Small intestine (tissue), 7 donors: ENCODE data around the gene CCDC33. TPM values are rescaled to one million over a fixed set of nuclear protein-coding genes. Genes with fewer than 3 reads are reported as not detected.

Experiments
- DNase-seq, 2 donors: peaks; one replicate each; pipeline versions ENCODE4 v3.0.0 to v3.0.0-alpha.2; 2013
- FAIRE-seq: peaks from 2 replicates; lab custom pipeline; 2012; peaks lifted over from hg19 to GRCh38; lab: Jason Lieb, UNC
- H3K27ac ChIP-seq, 3 donors: one replicate each; pipeline ENCODE4 v1.5.1; 2013; ENCODE audit warnings: low read length in 2 of 3, mild to moderate bottlenecking in 2 of 3, control low read depth in 1 of 3, inconsistent platforms in 1 of 3, low read depth in 1 of 3, moderate library complexity in 1 of 3
- H3K27me3 ChIP-seq, 3 donors: one replicate each; pipeline ENCODE4 v1.6.1; 2013; ENCODE audit warnings: low read length in 3 of 3, inconsistent platforms in 1 of 3; ENCODE audit not compliant: control insufficient read depth in 3 of 3, insufficient read depth in 3 of 3
- H3K36me3 ChIP-seq, 3 donors: one replicate each; pipeline ENCODE4 v1.6.1; 2013; ENCODE audit warnings: low read length in 3 of 3, inconsistent platforms in 1 of 3, low read depth in 1 of 3, mild to moderate bottlenecking in 1 of 3, moderate library complexity in 1 of 3; ENCODE audit not compliant: control insufficient read depth in 3 of 3, insufficient read depth in 2 of 3
- H3K4me1 ChIP-seq, 3 donors: one replicate each; pipeline ENCODE4 v1.6.1; 2013; ENCODE audit warnings: low read length in 2 of 3, inconsistent platforms in 1 of 3, low read depth in 1 of 3, mild to moderate bottlenecking in 1 of 3, moderate library complexity in 1 of 3; ENCODE audit not compliant: control insufficient read depth in 3 of 3, insufficient read depth in 2 of 3
- H3K4me3 ChIP-seq, 3 donors: one replicate each; pipeline ENCODE4 v1.5.1; 2013; ENCODE audit warnings: low read length in 3 of 3, control low read depth in 1 of 3, inconsistent platforms in 1 of 3, low read depth in 1 of 3, mild to moderate bottlenecking in 1 of 3, moderate library complexity in 1 of 3
- H3K9me3 ChIP-seq, 2 donors: one replicate each; pipeline ENCODE4 v1.6.1; 2013; ENCODE audit warnings: low read depth in 1 of 2, low read length in 1 of 2; ENCODE audit not compliant: control insufficient read depth in 2 of 2, insufficient read depth in 1 of 2
- WGBS, 3 donors: extraction: QIAGEN DNeasy Blood & Tissue Kit; methylation state at CpG; one replicate each; pipeline ENCODE4 v1.1.7; 2013; 5-methylcytosine and 5-hydroxymethylcytosine counted together
- polyA plus RNA-seq, 4 donors: library from polyadenylated mRNA; stranded (reverse) in 3 of 4; unstranded in 1 of 4; fragments of 200-250 nt in 3 of 4; fragments of 120-200 nt in 1 of 4; gene quantifications; one replicate each; pipeline versions ENCODE4 v1.2.1 to v1.2.3, GENCODE V29; 2013
- donor health status: healthy with polysubstance abuse.
- donor health status: control.
- donor health status: control.
- donor health status: Bipolar disorder and iron deficiency.
- donor health status: healthy.

The CCDC33 gene
- polyA plus RNA-seq, 4 donors: 0.01 to 1.1 TPM; not detected in 2

- 19 to 23% (median 22%) methylated on average over 10 to 11 of the region's 11 CpGs for WGBS, 3 donors
- no peaks in the 10 kb centered on the region for H3K36me3 ChIP-seq
- peaks cover 0 to 11% (median 0%) of the 10 kb centered on the region in 3 donors for H3K4me1 ChIP-seq
- no peaks in the 10 kb centered on the region for H3K9me3 ChIP-seq
- DNase-seq: no peak
- no peak overlapping the region for H3K4me3 ChIP-seq
- peaks cover 0 to 14% (median 0%) of the 10 kb centered on the region in 3 donors for H3K27me3 ChIP-seq
- no peak overlapping the region for H3K27ac ChIP-seq
- no peak for FAIRE-seq
Measured at GRCh38 chr15:74374648-74375302, 138.6 kb downstream of the CCDC33 start.

GRCh38 chr15:74375303-74375693 is 139.2 kb downstream of the CCDC33 start:
- no peak overlapping the region for H3K4me3 ChIP-seq
- H3K27ac ChIP-seq: no peak overlapping the region
- peaks cover 0 to 11% (median 0%) of the 10 kb centered on the region in 3 donors for H3K4me1 ChIP-seq
- WGBS, 3 donors: 13 to 14% (median 14%) methylated on average over 9 of the region's 9 CpGs
- no peaks in the 10 kb centered on the region for H3K9me3 ChIP-seq
- DNase-seq (peak; percentile 79 to 82), FAIRE-seq (no peak)
- H3K27me3 ChIP-seq: peaks cover 0 to 14% (median 0%) of the 10 kb centered on the region in 3 donors
- no peaks in the 10 kb centered on the region for H3K36me3 ChIP-seq

DNA sequence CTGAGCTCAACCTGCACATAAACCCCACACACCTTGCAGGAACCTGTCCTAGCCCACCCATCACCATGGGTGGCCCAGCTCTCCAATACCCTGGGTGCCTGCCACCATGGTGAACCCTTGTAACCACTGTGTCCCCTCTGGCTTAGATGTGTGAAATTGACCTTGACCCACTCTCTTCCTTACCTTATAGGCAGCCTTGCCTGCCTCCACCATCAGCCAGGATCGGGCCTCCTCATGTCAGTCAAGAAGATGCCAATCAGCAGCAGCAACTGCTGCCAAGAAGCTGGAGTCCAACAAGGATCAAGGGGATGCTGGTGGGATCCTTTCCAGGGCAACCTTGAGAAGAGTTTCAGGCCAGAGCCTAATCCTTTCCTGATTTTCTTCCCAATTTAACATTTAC is 140.1 kb downstream of the CCDC33 start:
- H3K27ac ChIP-seq: no peak overlapping the region
- peaks cover 0 to 11% (median 0%) of the 10 kb centered on the region in 3 donors for H3K4me1 ChIP-seq
- no peaks in the 10 kb centered on the region for H3K36me3 ChIP-seq
- WGBS, 3 donors: 42 to 83% (median 82%) methylated on average over 1 of the region's 1 CpG
- FAIRE-seq (no peak), DNase-seq (no peak)
- H3K4me3 ChIP-seq: no peak overlapping the region
- H3K27me3 ChIP-seq: peaks cover 0 to 17% (median 0%) of the 10 kb centered on the region in 3 donors
- no peaks in the 10 kb centered on the region for H3K9me3 ChIP-seq

- Histone ChIP-seq H3K27me3 (peaks cover 0 to 14% (median 0%) of the 10 kb centered on the region in 3 donors), H3K9me3 (no peaks in the 10 kb centered on the region), H3K27ac (no peak overlapping the region), H3K4me3 (no peak overlapping the region), H3K36me3 (no peaks in the 10 kb centered on the region), H3K4me1 (peaks cover 0 to 11% (median 0%) of the 10 kb centered on the region in 3 donors)
- DNase-seq (no peak), FAIRE-seq (no peak)
- WGBS, 3 donors: 57 to 70% (median 62%) methylated on average over 6 of the region's 6 CpGs
Measured at GRCh38 chr15:74376825-74377581, 140.9 kb downstream of the CCDC33 start.

- Histone ChIP-seq H3K9me3 (no peaks in the 10 kb centered on the region), H3K4me3 (no peak overlapping the region), H3K27me3 (peaks cover 0 to 9% (median 0%) of the 10 kb centered on the region in 3 donors), H3K4me1 (peaks cover 0 to 11% (median 0%) of the 10 kb centered on the region in 3 donors), H3K36me3 (no peaks in the 10 kb centered on the region), H3K27ac (no peak overlapping the region)
- DNase-seq (no peak), FAIRE-seq (no peak)
- 75 to 82% (median 80%) methylated on average over 15 of the region's 15 CpGs for WGBS, 3 donors
Measured at GRCh38 chr15:74377831-74378766, 142.0 kb downstream of the CCDC33 start.

DNA sequence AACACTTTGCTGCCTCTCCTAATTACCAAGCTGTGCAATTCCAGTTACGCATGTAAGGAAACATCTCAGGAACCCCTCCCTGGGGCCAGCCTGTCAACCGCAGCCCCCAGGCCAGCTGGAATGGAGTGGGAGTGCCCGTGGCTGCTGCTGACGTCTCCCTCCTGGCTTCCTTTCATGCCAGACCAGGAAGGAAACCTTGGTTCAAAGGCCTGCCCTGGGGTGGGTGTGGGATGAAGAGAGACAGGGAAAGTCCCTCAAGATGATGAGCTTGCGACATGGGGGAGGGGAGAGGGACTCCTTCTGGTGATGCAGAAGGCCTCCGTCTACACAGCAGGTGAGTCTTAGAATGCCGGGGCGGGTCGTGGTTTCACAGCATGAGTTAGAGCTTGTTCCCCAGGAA is 142.7 kb downstream of the CCDC33 start:
- 19 to 37% (median 24%) methylated on average over 9 of the region's 9 CpGs for WGBS, 3 donors
- peak in 1 of 2 donors; percentile 26 for DNase-seq
- no peak overlapping the region for H3K27ac ChIP-seq

DNA sequence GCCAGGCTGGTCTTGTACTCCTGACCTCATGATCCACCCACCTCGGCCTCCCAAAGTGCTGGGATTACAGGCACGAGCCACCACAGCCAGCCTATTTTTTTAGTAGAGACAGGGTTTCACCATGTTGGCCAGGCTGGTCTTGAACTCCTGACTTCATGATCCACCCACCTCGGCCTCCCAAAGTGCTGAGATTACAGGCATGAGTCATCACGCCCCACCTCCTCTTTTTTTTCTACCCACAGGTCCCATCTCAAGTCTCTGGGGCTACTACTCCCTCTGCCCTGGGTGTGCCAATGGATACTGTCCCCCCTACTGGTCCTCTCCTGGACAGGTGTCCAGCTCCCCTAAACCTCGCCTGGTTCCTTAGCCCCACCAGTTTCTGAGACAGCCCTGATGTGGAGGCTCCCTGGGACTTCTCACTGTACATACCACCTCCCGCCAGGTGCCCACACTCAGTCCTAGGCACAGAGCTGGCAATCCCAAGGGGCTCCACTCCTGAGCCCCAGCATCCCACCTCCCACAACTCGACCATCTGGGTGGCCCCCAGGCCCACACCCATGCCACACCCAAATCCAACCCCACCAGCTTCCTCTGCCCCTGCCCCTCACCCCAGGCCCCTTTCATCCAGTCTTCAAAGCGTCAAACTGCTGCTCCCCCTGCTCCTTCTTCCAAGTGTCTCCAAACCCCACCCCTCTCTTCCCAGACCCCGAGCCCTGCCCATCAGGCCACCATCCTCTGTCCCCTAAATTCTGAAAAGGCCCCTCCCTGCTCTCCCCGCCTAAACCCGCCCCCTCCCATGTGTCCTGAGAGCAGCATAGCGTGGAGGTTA is 144.4 kb downstream of the CCDC33 start:
- H3K4me1 ChIP-seq: peaks cover 0 to 3% (median 0%) of the 10 kb centered on the region in 3 donors
- WGBS, 3 donors: 47 to 70% (median 69%) methylated on average over 12 of the region's 12 CpGs
- no peak overlapping the region for H3K4me3 ChIP-seq
- DNase-seq: no peak
- FAIRE-seq: no peak
- no peaks in the 10 kb centered on the region for H3K36me3 ChIP-seq
- H3K9me3 ChIP-seq: no peaks in the 10 kb centered on the region
- H3K27ac ChIP-seq: no peak overlapping the region
- H3K27me3 ChIP-seq: peaks cover 0 to 2% (median 0%) of the 10 kb centered on the region in 3 donors

More for the DNA sequence above, 142.7 kb downstream of the CCDC33 start:
- H3K27me3 ChIP-seq: peaks cover 0 to 6% (median 0%) of the 10 kb centered on the region in 3 donors
- no peaks in the 10 kb centered on the region for H3K9me3 ChIP-seq
- no peak for FAIRE-seq
- no peak overlapping the region for H3K4me3 ChIP-seq
- no peaks in the 10 kb centered on the region for H3K36me3 ChIP-seq
- peaks cover 0 to 9% (median 0%) of the 10 kb centered on the region in 3 donors for H3K4me1 ChIP-seq
